Endothelial cell of umbilical vein (primary cell): ENCODE results near the gene UNC5B. TPM values are rescaled to one million over a fixed set of nuclear protein-coding genes. Genes with fewer than 3 reads are reported as not detected.

ENCODE experiments used
- BruUV-seq: library from RNA; stranded (reverse); fragments of 400-500 nt; replicated peaks from 2 replicates; lab custom pipeline; 2021; lab: Mats Ljungman, UMichigan
- CTCF ChIA-PET: fragments of 300-600, 350-600 bp; sonication (Branson Sonifier 250); formaldehyde crosslinking; loops from one replicate; lab custom pipeline; 2021; ENCODE audit warnings: antibody characterized with exemption, inconsistent platforms; lab: Charles Lee
- POLR2A ChIA-PET: fragments of 300-600, 350-600 bp; sonication (Branson Sonifier 250); formaldehyde crosslinking; loops from one replicate; lab custom pipeline; 2021; ENCODE audit warnings: antibody characterized with exemption, inconsistent platforms; lab: Charles Lee
- DNase-seq: peaks from one replicate; pipeline ENCODE4 v3.0.0-alpha.2; 2011; ENCODE audit warnings: low read depth, low spot score
- FAIRE-seq: peaks from 2 replicates; lab custom pipeline; 2011; peaks lifted over from hg19 to GRCh38; lab: Jason Lieb, UNC
- H2AFZ ChIP-seq: 2 replicates; pipeline ENCODE4 v1.6.0; 2012; ENCODE audit warnings: low read depth, low read length, control low read depth, inconsistent platforms
- H3K27ac ChIP-seq: 2 replicates; pipeline ENCODE4 v1.5.1; 2011; ENCODE audit warnings: low read depth, mild to moderate bottlenecking, control low read depth, low read length, moderate library complexity; ENCODE audit not compliant: insufficient read depth
- H3K27me3 ChIP-seq, 2 experiments: 2 replicates each; pipeline versions ENCODE4 v1.6.0 to v1.6.1; 2011; ENCODE audit warnings: low read length in 2 of 2, mixed read lengths in 1 of 2; ENCODE audit not compliant: control insufficient read depth in 2 of 2, insufficient read depth in 2 of 2
- H3K36me3 ChIP-seq, 2 experiments: 2 replicates in 1 of 2; 3 replicates in 1 of 2; pipeline ENCODE4 v1.5.1; 2011; ENCODE audit warnings: low read length in 2 of 2, mild to moderate bottlenecking in 1 of 2, moderate library complexity in 1 of 2; ENCODE audit not compliant: control insufficient read depth in 2 of 2, insufficient read depth in 2 of 2; ENCODE audit errors: extremely low read depth in 1 of 2
- H3K4me1 ChIP-seq: 3 replicates; pipeline ENCODE4 v1.5.1; 2011; ENCODE audit warnings: mild to moderate bottlenecking, low read length; ENCODE audit not compliant: control insufficient read depth, insufficient read depth; ENCODE audit errors: extremely low read depth
- H3K4me2 ChIP-seq: 2 replicates; pipeline ENCODE4 v1.6.1; 2011; ENCODE audit warnings: low read length, control low read depth, mixed read lengths; ENCODE audit not compliant: insufficient read depth
- H3K4me3 ChIP-seq, 3 experiments: fragments of 200-600 bp in 1 of 3; sonication (generic), shearing (Covaris generic) in 1 of 3; replicated peaks in 1 of 3; 2 replicates each; pipeline ENCODE4 v1.5.1; 2011 to 2016; ENCODE audit warnings: control low read depth in 3 of 3, low read length in 3 of 3, mild to moderate bottlenecking in 2 of 3, inconsistent platforms in 1 of 3, low read depth in 1 of 3, moderate library complexity in 1 of 3; ENCODE audit not compliant: insufficient read depth in 1 of 3
- H3K79me2 ChIP-seq: 2 replicates; pipeline ENCODE4 v1.6.0; 2012; ENCODE audit warnings: low read length, inconsistent platforms; ENCODE audit not compliant: control insufficient read depth, insufficient read depth
- H3K9ac ChIP-seq: replicated peaks from 2 replicates; pipeline ENCODE3; 2011; ENCODE audit warnings: low read length, control low read depth; ENCODE audit not compliant: insufficient read depth; ENCODE audit errors: extremely low read depth
- H3K9me1 ChIP-seq: replicated peaks from 3 replicates; pipeline ENCODE4 v1.6.0; 2011; ENCODE audit warnings: mild to moderate bottlenecking, low read length; ENCODE audit not compliant: control insufficient read depth, insufficient read depth; ENCODE audit errors: extremely low read depth
- H3K9me3 ChIP-seq: replicated peaks from 2 replicates; pipeline ENCODE4 v1.5.1; 2012; ENCODE audit warnings: low read length, inconsistent platforms; ENCODE audit not compliant: control insufficient read depth, insufficient read depth
- H4K20me1 ChIP-seq: replicated peaks from 2 replicates; pipeline ENCODE3; 2011; ENCODE audit warnings: mild to moderate bottlenecking, low read length; ENCODE audit not compliant: control insufficient read depth, insufficient read depth; ENCODE audit errors: extremely low read depth
- CTCF ChIP-seq, 2 donors: IDR thresholded peaks; 1 replicate in 1 of 2; 2 replicates in 1 of 2; pipeline ENCODE4 v1.5.1; 2011; ENCODE audit warnings: low read length in 2 of 2, mild to moderate bottlenecking in 2 of 2, moderate library complexity in 2 of 2, control low read depth in 1 of 2, inconsistent platforms in 1 of 2, low read depth in 1 of 2; ENCODE audit not compliant: insufficient read depth in 1 of 2; ENCODE audit errors: extremely low read depth in 1 of 2
- EZH2 ChIP-seq: IDR thresholded peaks from 2 replicates; pipeline ENCODE4 v1.6.1; 2012; ENCODE audit warnings: borderline replicate concordance, low read depth, mild to moderate bottlenecking, moderate library complexity, low read length, inconsistent platforms; ENCODE audit not compliant: severe bottlenecking
- FOS ChIP-seq: IDR thresholded peaks from 2 replicates; pipeline ENCODE4 v1.6.1; 2011; ENCODE audit warnings: mild to moderate bottlenecking, low read length, moderate library complexity, borderline replicate concordance; ENCODE audit not compliant: insufficient read depth
- GATA2 ChIP-seq: IDR thresholded peaks from 2 replicates; pipeline ENCODE4 v1.7.0; 2011; ENCODE audit warnings: low read depth, mild to moderate bottlenecking, moderate library complexity, mixed read lengths, low read length; ENCODE audit not compliant: insufficient read length, insufficient read depth
- JUN ChIP-seq: IDR thresholded peaks from 2 replicates; pipeline ENCODE4 v1.6.1; 2011; ENCODE audit warnings: borderline replicate concordance, low read depth; ENCODE audit not compliant: insufficient read length, insufficient read depth
- MAX ChIP-seq: IDR thresholded peaks from 2 replicates; pipeline ENCODE4 v1.6.1; 2011; ENCODE audit not compliant: insufficient read depth, insufficient read length
- MYC ChIP-seq: IDR thresholded peaks from one replicate; pipeline ENCODE4 v1.6.1; 2011; ENCODE audit warnings: mild to moderate bottlenecking, low read depth, low read length
- POLR2A ChIP-seq: IDR thresholded peaks from 2 replicates; pipeline ENCODE4 v1.6.1; 2012; ENCODE audit warnings: low read depth, mild to moderate bottlenecking, control low read depth, low read length
- POLR2AphosphoS5 ChIP-seq: IDR thresholded peaks from 2 replicates; pipeline ENCODE4 v1.6.1; 2012; ENCODE audit warnings: low read depth, mild to moderate bottlenecking, control low read depth, low read length, moderate library complexity; ENCODE audit not compliant: insufficient read depth
- dilution Hi-C: fragments of 300-500 bp; cut with MboI; formaldehyde crosslinking; loops from one replicate; pipeline ENCODE4 v1.15.0; 2019; ENCODE audit warnings: low sequenced_read_pairs; ENCODE audit not compliant: extremely low pct_ligation_motif_present
- intact Hi-C: fragments of 100-400 bp; cut with micrococcal nuclease; formaldehyde crosslinking; loops from one replicate; pipeline ENCODE4 v1.10.0; 2022
- polyA plus RNA-seq, 4 experiments: library from polyadenylated mRNA; depleted of rRNA in 3 of 4; stranded (reverse) in 3 of 4; unstranded in 1 of 4; fragments of >200 nt; gene quantifications; 2 replicates each; pipeline versions ENCODE4 v1.2.1 to v1.2.3, GENCODE V29; 2011 to 2012; ENCODE audit warnings: missing spikeins in 1 of 4
- total RNA-seq: library from RNA; stranded (reverse); gene quantifications from 2 replicates; pipeline ENCODE4 v1.2.3, GENCODE V29; 2021

The UNC5B gene
- total and polyA plus RNA-seq, 2 donors (not counting 3 experiments of a cell fraction or from before 2014, with no cell fraction given), result 0.39 to 2.5 TPM

- no peak overlapping the region for H3K27ac ChIP-seq
- POLR2A ChIA-PET, result no interaction called here
- peaks cover 0 to 11% of the 10 kb centered on the region in 2 experiments for H3K27me3 ChIP-seq
- peaks cover 14% of the 10 kb centered on the region for H3K4me1 ChIP-seq
- H3K9me1 ChIP-seq, result no peaks in the 10 kb centered on the region
- no peak overlapping the region for H3K9ac ChIP-seq
- BruUV-seq, result no TSS peak
- CTCF ChIA-PET, result interaction anchor here (2.5 kb wide), 1 partner anchor 23 kb away, joined by 13 read pairs; no protein-coding TSS in a partner anchor
- no peaks in the 10 kb centered on the region for H4K20me1 ChIP-seq
- no peaks in the 10 kb centered on the region for H3K36me3 ChIP-seq
- H2AFZ ChIP-seq, result no peak overlapping the region
- intact Hi-C loops (no loop called here), dilution Hi-C loops (no loop called here)
- H3K9me3 ChIP-seq, result no peaks in the 10 kb centered on the region
- no peak overlapping the region for H3K4me3 ChIP-seq
- FAIRE-seq, result no peak
- TF ChIP-seq EZH2 (no peak), FOS (no peak), CTCF (IDR thresholded peaks at IDR 0.05; ENCODE audit: extremely low read depth in 1 of 2, insufficient read depth in 1 of 2, low read depth in 1 of 2, low read length in 2 of 2) (no peak), JUN (no peak), MAX (no peak), MYC (no peak), POLR2AphosphoS5 (no peak), POLR2A (no peak), GATA2 (no peak)
- H3K4me2 ChIP-seq, result no peak overlapping the region
- no peak for DNase-seq
- H3K79me2 ChIP-seq, result no peaks in the 10 kb centered on the region
These were observed 35.0 kb downstream of the UNC5B start for GRCh38 chr10:71247414-71247705.
